Activated CD4-positive, alpha-beta T cell treated with anti-CD3 and anti-CD28 coated beads, Interleukin-2, amount 10 ng/mL, durations not matched to agents 7 days and 5 days (primary cell): ENCODE results near the gene PCDHB7. TPM values are rescaled to one million over a fixed set of nuclear protein-coding genes. Genes with fewer than 3 reads are reported as not detected.
"Not testable (repeated sequence)": the region's sequence is repeated elsewhere in the genome, so short reads cannot be mapped to it uniquely, and the experiment has no call there.

Experiments
- CTCF ChIA-PET: fragments of 350-600 bp; sonication (Branson Sonifier 250); formaldehyde crosslinking; loops from one replicate; lab custom pipeline; 2021; ENCODE audit warnings: antibody characterized with exemption; lab: Charles Lee
- POLR2A ChIA-PET: fragments of 350-600 bp; sonication (Branson Sonifier 250); formaldehyde crosslinking; loops from one replicate; lab custom pipeline; 2021; ENCODE audit warnings: antibody characterized with exemption; lab: Charles Lee
- DNase-seq: peaks from one replicate; pipeline ENCODE4 v3.0.0-alpha.2; 2020
- H3K27ac Mint-ChIP-seq: one replicate; pipeline ENCODE4 v1.8.0; 2021; ENCODE audit warnings: mild to moderate bottlenecking, moderate library complexity, mixed read lengths
- H3K27me3 Mint-ChIP-seq: one replicate; pipeline ENCODE4 v1.8.0; 2021; ENCODE audit warnings: mixed read lengths
- H3K36me3 Mint-ChIP-seq: one replicate; pipeline ENCODE4 v1.8.0; 2021; ENCODE audit warnings: low read depth, mixed read lengths
- H3K4me1 Mint-ChIP-seq: one replicate; pipeline ENCODE4 v1.8.0; 2021; ENCODE audit warnings: mixed read lengths
- H3K4me3 Mint-ChIP-seq: one replicate; pipeline ENCODE4 v1.8.0; 2021; ENCODE audit warnings: mild to moderate bottlenecking, moderate library complexity, mixed read lengths
- H3K9me3 Mint-ChIP-seq: one replicate; pipeline ENCODE4 v1.8.0; 2021; ENCODE audit warnings: mixed read lengths
- total RNA-seq, 2 experiments: library from RNA; stranded (reverse); gene quantifications; one replicate each; pipeline ENCODE4 v1.2.3, GENCODE V29; 2021

The PCDHB7 gene
- total RNA-seq, 2 experiments from 2014 or later, result not detected

DNA sequence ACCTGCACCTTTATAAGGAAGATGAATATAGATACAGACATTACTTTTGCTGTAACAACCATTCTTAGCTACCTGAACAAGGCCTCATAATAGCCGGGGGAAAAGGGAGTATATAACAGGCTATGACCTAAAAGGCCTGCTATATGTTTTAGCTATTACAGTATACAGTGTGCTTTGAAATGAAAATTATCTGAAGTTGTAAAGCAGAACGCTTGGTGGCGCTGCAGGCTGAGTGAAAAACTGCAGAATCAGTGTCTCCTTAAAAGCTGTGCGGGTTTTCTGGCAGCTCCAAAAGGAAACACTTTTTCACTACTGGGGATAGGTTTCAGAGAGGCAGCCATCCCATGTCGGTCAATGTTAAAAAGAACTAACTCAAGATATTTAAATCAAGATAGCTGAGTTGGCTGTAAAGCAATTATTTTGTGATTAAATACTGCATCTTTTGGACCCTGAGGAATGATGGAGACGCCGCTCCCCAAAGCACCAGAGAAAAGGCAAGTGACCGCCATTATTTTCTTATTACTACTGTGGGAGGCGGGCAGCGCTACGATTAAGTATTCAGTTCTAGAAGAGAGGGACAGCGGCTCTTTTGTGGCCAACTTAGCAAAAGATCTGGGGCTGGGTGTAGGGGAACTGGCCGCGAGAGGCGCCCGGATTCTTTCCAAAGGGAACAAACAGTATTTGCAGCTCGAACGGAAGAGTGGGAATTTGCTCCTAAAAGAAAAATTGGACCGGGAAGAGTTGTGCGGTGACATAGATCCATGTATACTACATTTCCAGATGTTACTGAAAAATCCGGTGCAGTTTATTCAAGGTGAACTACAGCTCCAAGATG, 16.7 kb upstream of the PCDHB7 start:
- H3K4me1 Mint-ChIP-seq, result no peaks in the 10 kb centered on the region
- ChIA-PET POLR2A (no interaction called here), CTCF (interaction anchor here (0.6 kb wide), 1 partner anchor 66 kb away, joined by 3 read pairs; no protein-coding TSS in a partner anchor)
- no peak for DNase-seq
- no peak overlapping the region for H3K27ac Mint-ChIP-seq
- H3K9me3 Mint-ChIP-seq, result peaks cover 22% of the 10 kb centered on the region
- peaks cover 11% of the 10 kb centered on the region for H3K27me3 Mint-ChIP-seq
- H3K36me3 Mint-ChIP-seq, result peaks cover 3% of the 10 kb centered on the region
- no peak overlapping the region for H3K4me3 Mint-ChIP-seq

DNA sequence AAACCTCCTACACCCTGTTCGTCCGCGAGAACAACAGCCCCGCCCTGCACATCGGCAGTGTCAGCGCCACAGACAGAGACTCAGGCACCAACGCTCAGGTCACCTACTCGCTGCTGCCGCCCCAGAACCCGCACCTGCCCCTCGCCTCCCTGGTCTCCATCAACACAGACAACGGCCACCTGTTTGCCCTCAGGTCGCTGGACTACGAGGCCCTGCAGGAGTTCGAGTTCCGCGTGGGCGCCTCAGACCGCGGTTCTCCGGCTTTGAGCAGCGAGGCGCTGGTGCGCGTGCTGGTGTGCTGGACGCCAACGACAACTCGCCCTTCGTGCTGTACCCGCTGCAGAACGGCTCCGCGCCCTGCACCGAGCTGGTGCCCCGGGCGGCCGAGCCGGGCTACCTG, 15.1 kb upstream of the PCDHB7 start:
- H3K4me1 Mint-ChIP-seq, POLR2A ChIA-PET, H3K27ac Mint-ChIP-seq, DNase-seq, H3K27me3 Mint-ChIP-seq, H3K36me3 Mint-ChIP-seq, CTCF ChIA-PET, H3K4me3 Mint-ChIP-seq: not testable (repeated sequence)
- peaks cover 16% of the 10 kb centered on the region for H3K9me3 Mint-ChIP-seq

DNA sequence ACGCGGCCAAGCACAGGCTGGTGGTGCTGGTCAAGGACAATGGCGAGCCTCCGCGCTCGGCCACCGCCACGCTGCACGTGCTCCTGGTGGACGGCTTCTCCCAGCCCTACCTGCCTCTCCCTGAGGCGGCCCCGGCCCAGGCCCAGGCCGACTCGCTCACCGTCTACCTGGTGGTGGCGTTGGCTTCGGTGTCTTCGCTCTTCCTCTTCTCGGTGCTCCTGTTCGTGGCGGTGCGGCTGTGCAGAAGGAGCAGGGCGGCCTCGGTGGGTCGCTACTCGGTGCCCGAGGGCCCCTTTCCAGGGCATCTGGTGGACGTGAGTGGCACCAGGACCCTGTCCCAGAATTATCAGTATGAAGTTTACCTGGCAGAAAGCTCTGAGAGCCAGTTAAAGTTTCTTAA, 14.5 kb upstream of the PCDHB7 start:
- CTCF ChIA-PET, DNase-seq, POLR2A ChIA-PET: not testable (repeated sequence)

GRCh38 chr5:141174291-141175104, 2.1 kb downstream of the PCDHB7 start:
- H3K36me3 Mint-ChIP-seq, CTCF ChIA-PET, H3K4me3 Mint-ChIP-seq, H3K4me1 Mint-ChIP-seq, H3K27ac Mint-ChIP-seq, DNase-seq, POLR2A ChIA-PET: not testable (repeated sequence)
- H3K9me3 Mint-ChIP-seq, result peaks cover 13% of the 10 kb centered on the region
- H3K27me3 Mint-ChIP-seq, result peaks cover 18% of the 10 kb centered on the region

More for the DNA sequence above, 14.5 kb upstream of the PCDHB7 start:
- not testable (repeated sequence) for H3K27me3 Mint-ChIP-seq, H3K36me3 Mint-ChIP-seq, H3K4me3 Mint-ChIP-seq, H3K4me1 Mint-ChIP-seq, H3K27ac Mint-ChIP-seq
- peaks cover 16% of the 10 kb centered on the region for H3K9me3 Mint-ChIP-seq

DNA sequence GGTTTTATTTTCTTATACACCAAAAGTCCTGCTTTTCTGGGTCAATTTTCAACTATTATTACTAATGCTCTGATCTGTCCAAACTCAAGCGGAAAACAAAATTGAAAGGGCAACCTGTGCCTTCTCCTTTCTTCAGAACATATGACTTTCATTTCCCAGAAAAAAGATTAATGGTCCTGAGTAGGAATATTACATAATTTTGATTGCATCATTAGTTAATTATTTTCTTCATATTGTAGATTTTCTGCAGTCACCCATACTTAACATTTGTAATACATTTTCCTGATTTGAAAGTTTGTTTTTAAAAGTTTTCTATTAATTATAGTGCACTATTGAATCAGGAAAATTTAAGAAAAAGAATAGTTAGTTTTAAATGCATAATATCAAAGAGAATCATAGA, 3.5 kb downstream of the PCDHB7 start:
- DNase-seq, result no peak
- Mint-ChIP-seq H3K27me3 (peaks cover 16% of the 10 kb centered on the region), H3K4me3 (no peak overlapping the region), H3K27ac (no peak overlapping the region), H3K36me3 (no peaks in the 10 kb centered on the region), H3K4me1 (no peaks in the 10 kb centered on the region), H3K9me3 (peaks cover 16% of the 10 kb centered on the region)
- ChIA-PET CTCF (no interaction called here), POLR2A (no interaction called here)

DNA sequence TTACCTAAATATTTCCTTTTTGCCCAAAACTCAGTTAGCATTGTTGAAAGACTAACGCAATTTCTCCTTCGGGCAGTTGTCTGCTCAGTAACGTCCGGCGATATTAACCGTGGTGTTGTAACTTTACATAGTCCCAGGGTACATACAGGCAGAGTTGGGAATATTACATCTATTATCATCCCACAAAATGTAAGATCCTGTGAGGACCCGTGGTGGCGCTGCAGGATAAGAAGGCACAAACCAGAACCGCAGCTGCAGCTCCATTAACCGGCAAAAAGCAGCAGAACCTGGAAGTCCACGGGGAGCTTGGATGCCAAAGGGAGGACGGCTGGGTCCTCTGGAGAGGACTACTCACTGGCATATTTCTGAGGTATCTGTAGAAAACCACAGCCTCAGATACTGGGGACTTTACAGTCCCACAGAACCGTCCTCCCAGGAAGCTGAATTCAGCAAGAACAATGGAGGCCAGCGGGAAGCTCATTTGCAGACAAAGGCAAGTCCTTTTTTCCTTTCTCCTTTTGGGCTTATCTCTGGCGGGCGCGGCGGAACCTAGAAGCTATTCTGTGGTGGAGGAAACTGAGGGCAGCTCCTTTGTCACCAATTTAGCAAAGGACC, 5.2 kb downstream of the PCDHB7 start, which contains the start of gene PCDHB8:
Gene PCDHB8 (plus strand): TSS at position 214 of the 615 bp plus-strand sequence. CDS start 245 bp downstream, at position 459.
- H3K4me3 Mint-ChIP-seq, H3K4me1 Mint-ChIP-seq, H3K27ac Mint-ChIP-seq, H3K36me3 Mint-ChIP-seq, POLR2A ChIA-PET, DNase-seq: not testable (repeated sequence)
- CTCF ChIA-PET, result interaction anchor here (1.2 kb wide), 1 partner anchor 28 kb away, joined by 3 read pairs; the partner anchor contains the start of gene PCDHB6
- Mint-ChIP-seq H3K9me3 (peaks cover 21% of the 10 kb centered on the region), H3K27me3 (peaks cover 12% of the 10 kb centered on the region)

GRCh38 chr5:141179371-141179770, 6.9 kb downstream of the PCDHB7 start:
- H3K36me3 Mint-ChIP-seq, POLR2A ChIA-PET, DNase-seq, CTCF ChIA-PET, H3K27me3 Mint-ChIP-seq, H3K4me1 Mint-ChIP-seq, H3K4me3 Mint-ChIP-seq, H3K27ac Mint-ChIP-seq: not testable (repeated sequence)
- peaks cover 15% of the 10 kb centered on the region for H3K9me3 Mint-ChIP-seq

GRCh38 chr5:141179876-141180275, 7.4 kb downstream of the PCDHB7 start:
- peaks cover 19% of the 10 kb centered on the region for H3K9me3 Mint-ChIP-seq
- H3K27ac Mint-ChIP-seq, H3K4me3 Mint-ChIP-seq, H3K4me1 Mint-ChIP-seq, CTCF ChIA-PET, POLR2A ChIA-PET, H3K36me3 Mint-ChIP-seq, DNase-seq, H3K27me3 Mint-ChIP-seq: not testable (repeated sequence)

DNA sequence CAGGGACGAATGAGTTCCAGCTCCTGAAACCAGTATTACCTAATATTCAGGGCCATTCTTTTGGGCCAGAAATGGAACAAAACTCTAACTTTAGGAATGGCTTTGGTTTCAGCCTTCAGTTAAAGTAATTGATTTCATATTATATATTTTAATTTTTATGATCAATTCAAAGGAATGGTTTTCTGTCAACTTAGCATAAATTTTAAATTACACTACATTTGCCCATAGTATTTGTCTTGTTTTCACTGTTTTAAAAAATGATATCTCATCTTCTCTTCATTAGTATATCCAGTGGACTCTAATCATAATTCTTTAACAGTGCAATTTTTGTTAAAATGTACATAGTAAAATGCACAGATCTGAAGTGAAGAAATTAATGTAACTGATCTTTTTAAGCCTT, 7.9 kb downstream of the PCDHB7 start:
- Mint-ChIP-seq H3K9me3 (peaks cover 22% of the 10 kb centered on the region), H3K4me3 (no peak overlapping the region), H3K4me1 (no peaks in the 10 kb centered on the region), H3K27me3 (peaks cover 6% of the 10 kb centered on the region), H3K36me3 (peaks cover 5% of the 10 kb centered on the region), H3K27ac (no peak overlapping the region)
- no peak for DNase-seq
- POLR2A ChIA-PET, result no interaction called here
- CTCF ChIA-PET, result no interaction called here

DNA sequence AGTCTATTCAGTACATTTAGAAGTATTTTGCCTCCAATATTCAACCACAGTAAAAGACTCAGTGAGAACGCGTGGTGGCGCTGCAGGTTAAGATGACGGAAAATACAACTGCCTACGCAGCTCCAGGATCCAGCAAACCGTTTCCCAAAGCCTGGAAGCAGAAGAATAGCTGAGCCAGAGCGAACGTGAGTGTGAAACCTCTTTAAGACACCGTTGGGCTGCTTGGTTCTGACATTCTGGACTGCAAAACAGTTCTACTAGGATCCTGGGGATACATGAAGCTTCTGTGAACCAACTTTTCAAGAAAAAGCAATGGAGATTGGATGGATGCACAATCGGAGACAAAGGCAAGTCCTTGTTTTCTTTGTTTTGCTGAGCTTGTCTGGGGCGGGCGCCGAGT, 9.8 kb downstream of the PCDHB7 start, which contains the start of gene PCDHB16:
Gene PCDHB16 (plus strand): TSS at position 140 of the 400 bp plus-strand sequence. CDS start 173 bp downstream, at position 313.
- Mint-ChIP-seq H3K27ac (peak within 1 kb of the TSS; percentile 31), H3K36me3 (peaks cover 5% of the 10 kb centered on the region), H3K27me3 (peaks cover 6% of the 10 kb centered on the region), H3K4me3 (no peak within 1 kb of the TSS), H3K9me3 (peaks cover 22% of the 10 kb centered on the region), H3K4me1 (no peaks in the 10 kb centered on the region)
- DNase-seq, result no peak
- CTCF ChIA-PET, result interaction anchor here (1.3 kb wide), 1 partner anchor 239 kb away, joined by 4 read pairs; the partner anchor contains the start of gene PCDHGA11
- POLR2A ChIA-PET, result no interaction called here

DNA sequence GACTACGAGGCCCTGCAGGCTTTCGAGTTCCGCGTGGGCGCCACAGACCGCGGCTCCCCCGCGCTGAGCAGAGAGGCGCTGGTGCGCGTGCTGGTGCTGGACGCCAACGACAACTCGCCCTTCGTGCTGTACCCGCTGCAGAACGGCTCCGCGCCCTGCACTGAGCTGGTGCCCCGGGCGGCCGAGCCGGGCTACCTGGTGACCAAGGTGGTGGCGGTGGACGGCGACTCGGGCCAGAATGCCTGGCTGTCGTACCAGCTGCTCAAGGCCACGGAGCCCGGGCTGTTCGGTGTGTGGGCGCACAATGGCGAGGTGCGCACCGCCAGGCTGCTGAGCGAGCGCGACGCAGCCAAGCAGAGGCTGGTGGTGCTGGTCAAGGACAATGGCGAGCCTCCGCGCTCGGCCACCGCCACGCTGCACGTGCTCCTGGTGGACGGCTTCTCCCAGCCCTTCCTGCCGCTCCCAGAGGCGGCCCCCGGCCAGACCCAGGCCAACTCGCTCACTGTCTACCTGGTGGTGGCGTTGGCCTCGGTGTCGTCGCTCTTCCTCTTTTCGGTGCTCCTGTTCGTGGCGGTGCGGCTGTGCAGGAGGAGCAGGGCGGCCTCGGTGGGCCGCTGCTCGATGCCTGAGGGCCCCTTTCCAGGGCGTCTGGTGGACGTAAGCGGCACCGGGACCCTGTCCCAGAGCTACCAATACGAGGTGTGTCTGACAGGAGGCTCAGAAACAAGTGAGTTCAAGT, 11.8 kb downstream of the PCDHB7 start:
- H3K4me3 Mint-ChIP-seq, H3K27ac Mint-ChIP-seq, H3K27me3 Mint-ChIP-seq, DNase-seq, POLR2A ChIA-PET, H3K4me1 Mint-ChIP-seq, CTCF ChIA-PET, H3K36me3 Mint-ChIP-seq: not testable (repeated sequence)
- peaks cover 25% of the 10 kb centered on the region for H3K9me3 Mint-ChIP-seq

- Mint-ChIP-seq H3K27ac (no peak within 1 kb of the TSS), H3K27me3 (peaks cover 8% of the 10 kb centered on the region), H3K36me3 (peaks cover 7% of the 10 kb centered on the region), H3K4me1 (no peaks in the 10 kb centered on the region), H3K4me3 (no peak within 1 kb of the TSS), H3K9me3 (peaks cover 24% of the 10 kb centered on the region)
- DNase-seq, result no peak
- CTCF ChIA-PET, result interaction anchor here (0.6 kb wide), 1 partner anchor 371 kb away, joined by 4 read pairs; no protein-coding TSS in a partner anchor
- POLR2A ChIA-PET, result no interaction called here
Measured at GRCh38 chr5:141186897-141187512, 14.6 kb downstream of the PCDHB7 start, which contains the start of gene PCDHB9. Gene PCDHB9, plus strand, starts transcription at chr5:141187161. Its CDS starts 158 bp downstream, at chr5:141187319.
